Activated CD8-positive, alpha-beta memory T cell treated with anti-CD3 and anti-CD28 coated beads, Interleukin-2, amount 10 ng/mL, durations not matched to agents 7 days and 5 days (primary cell): Measurements from ENCODE around the gene CDS1. TPM values are rescaled to one million over a fixed set of nuclear protein-coding genes. Genes with fewer than 3 reads are reported as not detected.

Source experiments
- ATAC-seq: fragments of 150-1000 bp; cut with Tn5 transposase; one replicate; pipeline ENCODE4 v1.10.0; 2021; ENCODE audit warnings: moderate library complexity
- CTCF ChIA-PET: fragments of 350-600 bp; sonication (Branson Sonifier 250); formaldehyde crosslinking; loops from one replicate; lab custom pipeline; 2021; ENCODE audit warnings: antibody characterized with exemption; lab: Charles Lee
- DNase-seq: peaks from one replicate; pipeline ENCODE4 v3.0.0-alpha.2; 2020
- H3K27ac Mint-ChIP-seq: one replicate; pipeline ENCODE4 v1.8.0; 2021; ENCODE audit warnings: mild to moderate bottlenecking, mixed read lengths
- H3K27me3 Mint-ChIP-seq: one replicate; pipeline ENCODE4 v1.8.0; 2021; ENCODE audit warnings: mixed read lengths
- H3K36me3 Mint-ChIP-seq: one replicate; pipeline ENCODE4 v1.8.0; 2021; ENCODE audit warnings: mild to moderate bottlenecking, mixed read lengths
- H3K4me1 Mint-ChIP-seq: one replicate; pipeline ENCODE4 v1.8.0; 2021; ENCODE audit warnings: mixed read lengths
- H3K4me3 Mint-ChIP-seq: one replicate; pipeline ENCODE4 v1.8.0; 2021; ENCODE audit warnings: mild to moderate bottlenecking, moderate library complexity, mixed read lengths
- H3K9me3 Mint-ChIP-seq: one replicate; pipeline ENCODE4 v1.8.0; 2022; ENCODE audit warnings: low read depth, mixed read lengths
- total RNA-seq, 2 experiments: library from RNA; stranded (reverse); gene quantifications; one replicate each; pipeline ENCODE4 v1.2.3, GENCODE V29; 2021

The CDS1 gene
- total RNA-seq, 2 experiments from 2014 or later: not detected

DNA sequence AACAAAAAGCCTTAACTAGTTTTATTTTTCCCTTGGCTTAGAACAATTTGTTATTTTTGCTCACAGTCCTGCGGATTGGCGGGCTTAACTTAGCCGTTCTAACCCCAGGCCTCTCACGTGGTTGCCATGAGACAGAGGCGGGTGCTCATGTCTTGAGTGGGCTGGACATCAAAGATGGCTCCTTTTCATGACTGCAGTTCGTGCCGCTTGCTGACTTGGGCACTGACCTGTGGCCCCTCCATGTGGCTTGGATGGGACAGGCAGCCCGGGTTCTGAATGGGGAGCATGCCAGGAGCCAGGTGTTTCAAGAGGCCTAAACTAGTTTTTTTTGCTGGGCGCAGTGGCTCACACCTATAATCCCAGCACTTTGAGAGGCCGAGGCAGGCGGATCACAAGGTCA lies 40.7 kb downstream of the CDS1 start:
- H3K27ac Mint-ChIP-seq: no peak overlapping the region
- no peaks in the 10 kb centered on the region for H3K9me3 Mint-ChIP-seq
- ATAC-seq: no peak
- no peaks in the 10 kb centered on the region for H3K27me3 Mint-ChIP-seq
- H3K36me3 Mint-ChIP-seq: no peaks in the 10 kb centered on the region
- H3K4me1 Mint-ChIP-seq: no peaks in the 10 kb centered on the region
- CTCF ChIA-PET: no interaction called here
- DNase-seq: no peak
- H3K4me3 Mint-ChIP-seq: no peak overlapping the region

DNA sequence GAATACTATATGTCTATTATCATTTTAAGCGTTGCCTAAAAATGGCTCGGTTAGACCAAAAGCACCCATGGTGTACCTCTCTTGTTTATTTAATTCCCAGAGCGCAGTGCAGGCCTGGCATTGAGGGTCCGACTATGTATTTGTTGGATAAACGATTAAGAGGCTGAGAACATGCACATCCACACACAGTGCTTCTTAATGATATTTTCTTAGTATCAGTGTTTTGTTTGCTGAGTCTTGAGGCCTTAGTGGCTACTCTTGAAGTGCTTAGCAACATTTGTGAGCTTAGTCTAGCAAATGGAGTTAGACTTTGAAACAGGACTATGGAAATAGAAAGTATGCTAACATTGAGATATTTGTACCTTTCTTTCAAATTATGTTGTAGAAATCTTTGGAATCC lies 43.7 kb downstream of the CDS1 start:
- CTCF ChIA-PET: no interaction called here
- Mint-ChIP-seq H3K9me3 (no peaks in the 10 kb centered on the region), H3K36me3 (no peaks in the 10 kb centered on the region), H3K4me1 (no peaks in the 10 kb centered on the region), H3K4me3 (no peak overlapping the region), H3K27ac (no peak overlapping the region), H3K27me3 (no peaks in the 10 kb centered on the region)
- DNase-seq (no peak), ATAC-seq (no peak)

DNA sequence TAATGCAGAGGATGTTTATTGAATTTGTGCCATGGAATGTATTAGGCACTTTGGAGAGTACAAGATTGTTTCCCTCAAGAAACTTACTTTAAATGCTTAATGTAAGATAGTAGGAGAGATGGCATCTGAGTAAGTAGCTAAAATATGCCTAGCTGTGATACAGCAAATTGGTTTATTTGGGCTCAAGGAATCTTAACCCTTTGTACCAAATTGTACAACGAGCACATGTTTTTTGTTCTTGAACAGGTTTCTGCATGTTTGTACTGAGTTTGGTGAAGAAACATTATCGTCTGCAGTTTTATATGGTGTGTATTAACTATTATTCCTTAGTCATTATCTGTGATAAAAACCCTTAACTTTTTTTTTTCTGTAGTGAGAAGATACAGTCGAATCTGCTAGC lies 48.6 kb downstream of the CDS1 start:
- DNase-seq (no peak), ATAC-seq (no peak)
- Mint-ChIP-seq H3K27me3 (peaks cover 2% of the 10 kb centered on the region), H3K27ac (no peak overlapping the region), H3K36me3 (no peaks in the 10 kb centered on the region), H3K9me3 (no peaks in the 10 kb centered on the region), H3K4me1 (no peaks in the 10 kb centered on the region), H3K4me3 (no peak overlapping the region)
- CTCF ChIA-PET: no interaction called here

DNA sequence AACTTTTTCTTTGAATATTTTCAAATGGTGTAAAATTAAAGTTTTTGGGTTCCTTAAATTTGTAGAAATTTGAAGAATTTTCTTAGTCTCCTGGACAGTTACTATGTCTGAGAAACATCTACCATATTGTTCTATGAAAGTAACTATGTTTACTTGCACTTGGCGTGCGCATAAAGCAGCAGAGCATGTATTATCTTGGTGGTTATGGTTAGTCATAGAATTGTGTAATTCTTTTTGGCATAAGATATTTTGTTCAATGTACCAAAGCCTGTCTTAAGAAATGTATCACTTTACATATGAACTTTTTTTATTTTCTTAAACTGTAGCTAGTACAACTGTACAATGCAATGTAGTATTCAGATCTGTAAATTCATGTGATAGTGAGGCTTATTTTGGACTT lies 49.2 kb downstream of the CDS1 start:
- H3K4me1 Mint-ChIP-seq: no peaks in the 10 kb centered on the region
- peaks cover 2% of the 10 kb centered on the region for H3K27me3 Mint-ChIP-seq
- no peak overlapping the region for H3K27ac Mint-ChIP-seq
- CTCF ChIA-PET: no interaction called here
- H3K4me3 Mint-ChIP-seq: no peak overlapping the region
- ATAC-seq: no peak
- H3K36me3 Mint-ChIP-seq: no peaks in the 10 kb centered on the region
- H3K9me3 Mint-ChIP-seq: no peaks in the 10 kb centered on the region
- no peak for DNase-seq

DNA sequence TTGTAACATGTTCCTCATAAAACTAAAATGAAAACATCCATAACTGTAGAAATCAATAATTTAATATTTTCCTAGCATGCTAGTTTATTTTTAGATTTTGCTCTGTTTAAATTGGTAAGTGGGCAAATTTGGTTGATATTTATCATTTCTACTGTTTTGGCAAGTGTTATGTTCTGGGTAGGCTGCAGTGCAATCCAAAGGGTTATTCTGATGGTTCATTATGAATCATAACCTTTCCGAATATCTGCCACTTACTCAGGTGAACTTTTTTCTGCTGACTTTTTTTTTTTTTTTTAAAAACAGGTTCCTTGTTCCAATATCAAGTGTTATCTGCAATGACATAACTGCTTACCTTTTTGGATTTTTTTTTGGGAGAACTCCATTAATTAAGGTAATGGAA lies 52.0 kb downstream of the CDS1 start:
- Mint-ChIP-seq H3K4me1 (no peaks in the 10 kb centered on the region), H3K4me3 (no peak overlapping the region), H3K27ac (no peak overlapping the region), H3K36me3 (no peaks in the 10 kb centered on the region), H3K27me3 (peaks cover 2% of the 10 kb centered on the region), H3K9me3 (no peaks in the 10 kb centered on the region)
- no peak for ATAC-seq
- DNase-seq: no peak
- CTCF ChIA-PET: no interaction called here

DNA sequence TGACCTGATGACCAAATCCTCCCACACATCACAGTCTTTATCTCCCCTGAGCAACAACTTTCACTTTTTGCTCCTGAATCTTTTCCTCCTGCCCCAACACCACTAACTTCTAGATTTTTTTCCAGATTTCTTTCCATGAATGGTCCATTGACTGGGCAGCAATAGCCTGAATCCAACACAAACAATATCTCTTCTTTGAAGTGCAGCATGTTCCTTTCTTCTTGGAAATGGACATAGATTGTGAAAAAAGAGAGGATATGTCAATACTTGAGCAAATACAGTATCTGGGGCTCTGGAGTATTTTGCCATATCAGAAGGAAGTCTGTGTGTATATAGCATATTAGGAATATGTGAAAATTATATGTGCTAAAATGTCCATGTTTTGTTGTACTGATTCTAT lies 55.2 kb downstream of the CDS1 start:
- no peaks in the 10 kb centered on the region for H3K36me3 Mint-ChIP-seq
- CTCF ChIA-PET: no interaction called here
- H3K4me3 Mint-ChIP-seq: no peak overlapping the region
- DNase-seq (no peak), ATAC-seq (no peak)
- no peaks in the 10 kb centered on the region for H3K4me1 Mint-ChIP-seq
- no peaks in the 10 kb centered on the region for H3K9me3 Mint-ChIP-seq
- H3K27me3 Mint-ChIP-seq: peaks cover 2% of the 10 kb centered on the region
- H3K27ac Mint-ChIP-seq: no peak overlapping the region

DNA sequence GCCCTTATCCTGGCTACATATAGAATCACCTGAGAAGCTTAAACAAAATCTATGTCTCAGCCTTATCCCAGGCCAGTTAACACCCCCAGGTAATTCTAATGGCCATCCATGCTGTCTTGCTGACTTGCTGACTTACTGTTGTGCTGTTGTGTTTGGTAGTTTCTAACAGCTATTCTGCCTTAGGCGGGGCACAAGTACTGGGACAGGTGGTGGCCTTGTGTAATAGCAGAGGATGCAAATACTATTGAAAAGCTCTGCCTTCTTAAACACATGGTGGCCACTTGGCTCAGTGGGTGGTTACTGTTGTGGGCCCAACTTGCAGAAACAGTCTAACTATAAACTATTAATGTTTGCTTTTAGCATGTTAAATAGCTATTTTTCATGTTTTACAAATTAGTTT lies 56.2 kb downstream of the CDS1 start:
- DNase-seq (no peak), ATAC-seq (no peak)
- CTCF ChIA-PET: no interaction called here
- Mint-ChIP-seq H3K27me3 (peaks cover 2% of the 10 kb centered on the region), H3K4me1 (no peaks in the 10 kb centered on the region), H3K36me3 (no peaks in the 10 kb centered on the region), H3K9me3 (no peaks in the 10 kb centered on the region), H3K27ac (no peak overlapping the region), H3K4me3 (no peak overlapping the region)

DNA sequence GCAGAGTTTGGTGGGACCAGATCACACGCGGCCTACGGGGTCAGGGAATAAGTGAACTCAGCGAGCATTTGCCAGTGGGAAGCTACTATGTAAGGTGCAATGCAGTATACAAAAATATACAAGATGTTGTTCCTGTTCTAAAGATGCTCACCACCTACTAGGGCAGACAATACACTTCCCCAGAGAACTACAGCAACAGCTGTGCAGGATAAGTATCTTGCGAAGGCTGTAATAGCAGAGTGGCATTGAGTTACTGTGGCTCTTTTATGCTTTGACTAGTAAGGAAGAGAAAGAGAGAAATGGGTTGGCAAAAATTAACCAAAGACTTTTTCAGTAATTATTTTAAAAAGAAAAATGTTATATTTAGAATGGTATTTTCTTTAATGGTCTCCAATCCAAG lies 61.2 kb downstream of the CDS1 start:
- CTCF ChIA-PET: no interaction called here
- H3K4me3 Mint-ChIP-seq: no peak overlapping the region
- ATAC-seq: no peak

DNA sequence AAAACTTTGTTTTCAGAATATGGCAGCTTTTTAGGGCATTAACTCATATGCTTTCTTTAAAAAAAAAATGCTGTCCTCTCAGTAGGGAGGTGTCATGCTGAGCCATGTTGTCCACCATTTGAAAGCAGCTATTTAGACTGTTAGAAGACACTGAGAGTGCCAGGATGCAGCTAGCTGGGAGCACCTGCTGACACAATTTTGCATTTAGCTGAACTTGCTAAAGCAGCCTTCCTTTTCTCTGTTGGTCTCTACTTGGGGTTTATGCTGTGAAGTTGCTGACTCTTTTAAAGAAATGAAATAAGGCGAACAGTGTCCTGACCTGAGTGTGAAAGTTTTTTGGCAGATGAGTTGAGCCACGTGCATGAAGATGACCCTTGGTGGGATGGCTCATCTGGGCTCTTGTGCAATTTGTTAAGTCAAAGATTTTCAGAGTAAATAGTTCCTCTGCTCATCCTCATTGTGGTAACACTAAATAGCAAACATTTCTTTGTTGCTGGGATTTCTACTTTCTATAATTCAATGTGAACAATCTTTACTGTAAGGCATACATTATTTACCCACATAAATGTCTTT lies 64.5 kb downstream of the CDS1 start:
- Mint-ChIP-seq H3K27me3 (no peaks in the 10 kb centered on the region), H3K27ac (no peak overlapping the region), H3K9me3 (no peaks in the 10 kb centered on the region), H3K36me3 (no peaks in the 10 kb centered on the region), H3K4me3 (no peak overlapping the region), H3K4me1 (no peaks in the 10 kb centered on the region)
- DNase-seq (no peak), ATAC-seq (no peak)
- CTCF ChIA-PET: no interaction called here

More for the DNA sequence above, 61.2 kb downstream of the CDS1 start:
- no peak overlapping the region for H3K27ac Mint-ChIP-seq
- no peaks in the 10 kb centered on the region for H3K36me3 Mint-ChIP-seq
- H3K9me3 Mint-ChIP-seq: no peaks in the 10 kb centered on the region
- H3K4me1 Mint-ChIP-seq: no peaks in the 10 kb centered on the region
- no peak for DNase-seq
- H3K27me3 Mint-ChIP-seq: no peaks in the 10 kb centered on the region

DNA sequence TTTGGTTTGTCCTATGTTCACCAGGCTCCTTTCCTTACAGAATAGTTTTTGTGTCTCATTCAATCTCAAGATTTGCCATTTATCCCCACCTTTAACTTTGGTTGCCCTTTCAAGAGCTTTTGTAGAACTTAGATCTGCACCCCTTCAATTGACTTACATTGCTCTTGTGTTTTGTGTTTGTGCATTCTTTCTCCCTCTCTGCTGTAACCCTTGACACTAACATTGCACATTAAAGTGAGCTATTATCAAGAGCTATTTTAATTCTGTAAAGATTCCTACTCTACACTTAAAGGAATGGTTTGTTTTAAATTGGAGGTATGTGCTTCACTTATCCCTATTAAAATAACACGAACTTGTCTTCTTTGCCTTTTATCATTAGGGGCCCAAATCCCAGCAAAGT lies 65.3 kb downstream of the CDS1 start:
- CTCF ChIA-PET: no interaction called here
- Mint-ChIP-seq H3K36me3 (no peaks in the 10 kb centered on the region), H3K4me1 (no peaks in the 10 kb centered on the region), H3K27me3 (no peaks in the 10 kb centered on the region), H3K27ac (no peak overlapping the region), H3K9me3 (no peaks in the 10 kb centered on the region), H3K4me3 (no peak overlapping the region)
- DNase-seq (no peak), ATAC-seq (no peak)

DNA sequence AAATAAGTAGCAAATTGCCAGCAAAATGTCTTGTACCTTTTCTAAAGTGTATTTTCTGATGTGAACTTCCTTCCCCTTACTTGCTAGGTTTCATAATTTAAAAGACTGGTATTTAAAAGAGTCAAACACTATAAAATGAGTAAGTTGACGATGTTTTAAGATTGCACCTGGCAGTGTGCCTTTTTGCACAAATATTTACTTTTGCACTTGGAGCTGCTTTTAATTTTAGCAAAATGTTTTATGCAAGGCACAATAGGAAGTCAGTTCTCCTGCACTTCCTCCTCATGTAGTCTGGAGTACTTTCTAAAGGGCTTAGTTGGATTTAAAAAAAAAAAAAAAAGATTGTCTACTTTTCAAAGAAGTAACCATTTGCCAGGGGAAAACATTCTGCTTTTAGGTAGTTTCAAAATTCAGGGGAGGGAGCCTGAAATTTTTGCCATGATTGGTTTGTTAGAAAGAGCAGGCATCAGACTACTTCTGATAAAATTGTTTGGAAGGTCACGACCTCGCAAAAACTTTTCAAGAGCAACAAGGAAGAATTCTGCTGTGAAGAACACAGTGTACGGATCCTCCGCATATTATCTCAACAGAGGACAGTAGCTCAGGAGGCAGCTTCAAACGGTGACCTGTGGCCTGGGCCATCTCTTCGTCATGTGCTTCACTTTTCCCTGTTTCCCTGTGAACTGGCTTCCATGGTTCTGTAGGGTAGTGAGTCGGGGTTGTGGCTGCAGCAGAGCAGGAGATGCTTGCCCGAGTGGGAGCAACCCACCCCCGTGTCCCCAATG lies 66.1 kb downstream of the CDS1 start:
- no peak overlapping the region for H3K27ac Mint-ChIP-seq
- ATAC-seq: no peak
- CTCF ChIA-PET: no interaction called here
- H3K9me3 Mint-ChIP-seq: no peaks in the 10 kb centered on the region
- no peaks in the 10 kb centered on the region for H3K27me3 Mint-ChIP-seq
- DNase-seq: no peak
- H3K4me1 Mint-ChIP-seq: no peaks in the 10 kb centered on the region
- no peaks in the 10 kb centered on the region for H3K36me3 Mint-ChIP-seq
- no peak overlapping the region for H3K4me3 Mint-ChIP-seq

DNA sequence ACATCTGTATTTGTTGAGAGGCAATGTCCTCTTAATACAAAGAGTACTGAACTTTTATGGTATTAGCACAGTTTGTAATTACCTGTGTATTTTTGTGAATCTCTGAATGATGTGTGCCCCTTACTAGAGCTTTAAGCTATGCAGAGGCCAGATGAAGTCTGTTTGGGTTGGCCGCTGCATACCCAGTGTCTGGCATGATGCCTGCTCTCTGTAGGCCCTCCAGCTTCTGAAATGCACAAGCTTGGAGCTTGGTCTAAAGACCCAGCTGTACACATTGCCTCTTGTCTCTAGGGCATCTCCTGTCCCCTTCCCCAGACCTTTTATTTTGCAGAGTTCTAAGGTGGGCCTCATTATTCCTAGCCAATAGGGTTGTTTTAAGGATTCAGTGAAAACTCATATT lies 68.6 kb downstream of the CDS1 start:
- no peaks in the 10 kb centered on the region for H3K4me1 Mint-ChIP-seq
- H3K9me3 Mint-ChIP-seq: no peaks in the 10 kb centered on the region
- no peak for ATAC-seq
- no peak overlapping the region for H3K27ac Mint-ChIP-seq
- CTCF ChIA-PET: no interaction called here
- H3K27me3 Mint-ChIP-seq: no peaks in the 10 kb centered on the region
- no peak for DNase-seq
- no peaks in the 10 kb centered on the region for H3K36me3 Mint-ChIP-seq
- no peak overlapping the region for H3K4me3 Mint-ChIP-seq

DNA sequence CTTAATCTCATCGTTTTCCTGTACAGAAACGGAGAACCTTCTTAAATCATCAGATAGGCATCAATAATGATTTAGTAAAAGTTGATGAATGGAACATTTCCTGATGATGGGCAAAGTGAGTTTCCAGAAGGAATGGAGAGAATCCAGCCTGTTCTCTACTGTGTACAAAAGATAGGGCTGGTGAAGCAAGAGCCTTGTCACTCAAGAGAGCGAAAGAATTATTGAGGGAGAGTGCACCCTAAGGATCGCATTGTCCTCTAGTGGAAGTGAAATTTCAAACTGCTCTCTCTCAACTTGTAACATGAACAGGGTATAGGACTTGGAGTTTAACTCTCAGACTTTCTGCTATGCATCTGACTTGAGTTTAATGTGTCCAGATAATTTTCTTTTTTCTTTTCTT lies 69.6 kb downstream of the CDS1 start:
- DNase-seq: no peak
- H3K9me3 Mint-ChIP-seq: peaks cover 2% of the 10 kb centered on the region
- no peak for ATAC-seq
- H3K4me3 Mint-ChIP-seq: no peak overlapping the region
- no peaks in the 10 kb centered on the region for H3K27me3 Mint-ChIP-seq
- no peaks in the 10 kb centered on the region for H3K4me1 Mint-ChIP-seq
- no peaks in the 10 kb centered on the region for H3K36me3 Mint-ChIP-seq
- CTCF ChIA-PET: no interaction called here
- no peak overlapping the region for H3K27ac Mint-ChIP-seq

DNA sequence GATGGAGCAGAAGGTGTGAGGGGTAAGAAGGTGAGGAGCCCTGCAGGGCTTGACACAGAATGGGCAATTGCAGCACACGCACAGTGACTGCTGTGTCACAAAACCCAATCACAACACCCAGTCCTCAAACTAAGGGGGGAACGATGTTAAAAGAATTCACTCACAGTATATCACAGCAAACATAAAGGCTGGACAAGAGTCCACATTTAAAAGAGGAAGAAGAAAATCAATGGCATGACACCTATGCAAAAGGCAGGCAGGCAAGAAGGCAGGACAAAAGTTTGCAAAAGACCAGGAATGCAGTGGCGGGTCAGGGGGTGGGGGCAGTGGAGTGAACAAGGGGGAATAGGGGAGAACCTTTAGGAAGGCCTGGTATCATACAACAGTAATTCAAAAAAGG lies 77.7 kb downstream of the CDS1 start:
- Mint-ChIP-seq H3K27ac (no peak overlapping the region), H3K9me3 (peaks cover 2% of the 10 kb centered on the region), H3K4me1 (no peaks in the 10 kb centered on the region), H3K4me3 (no peak overlapping the region), H3K27me3 (no peaks in the 10 kb centered on the region), H3K36me3 (no peaks in the 10 kb centered on the region)
- DNase-seq: no peak
- ATAC-seq: no peak
- CTCF ChIA-PET: no interaction called here
